Mesendoderm (in vitro differentiated cells): ENCODE results near the gene RORC.

Experiments used
- DNase-seq: peaks from one replicate; pipeline ENCODE4 v3.0.0; 2013
- H2AK5ac ChIP-seq: 2 replicates; pipeline ENCODE4 v1.6.1; 2013; ENCODE audit warnings: low read length, inconsistent platforms
- H2BK120ac ChIP-seq: 2 replicates; pipeline ENCODE4 v1.6.1; 2013; ENCODE audit warnings: low read depth, mild to moderate bottlenecking, low read length, moderate library complexity, mixed read lengths
- H2BK15ac ChIP-seq: replicated peaks from 2 replicates; pipeline ENCODE4 v1.6.1; 2013; ENCODE audit warnings: low read depth, mild to moderate bottlenecking, moderate library complexity
- H2BK5ac ChIP-seq: 2 replicates; pipeline ENCODE4 v1.6.1; 2013; ENCODE audit warnings: low read length, inconsistent platforms
- H3K18ac ChIP-seq: 2 replicates; pipeline ENCODE4 v1.6.1; 2013; ENCODE audit warnings: mild to moderate bottlenecking, low read length, mixed read lengths
- H3K23ac ChIP-seq: one replicate; pipeline ENCODE4 v1.6.1; 2013; ENCODE audit warnings: low read length
- H3K27ac ChIP-seq: 2 replicates; pipeline ENCODE4 v1.5.1; 2013; ENCODE audit warnings: low read depth, mild to moderate bottlenecking, inconsistent platforms, low read length, moderate library complexity
- H3K27me3 ChIP-seq: 2 replicates; pipeline ENCODE4 v1.6.1; 2013; ENCODE audit warnings: low read length, control low read depth, mild to moderate bottlenecking, inconsistent platforms; ENCODE audit not compliant: insufficient read depth, poor library complexity
- H3K36me3 ChIP-seq: 2 replicates; pipeline ENCODE4 v1.6.1; 2013; ENCODE audit warnings: low read length, inconsistent platforms; ENCODE audit not compliant: control insufficient read depth, insufficient read depth
- H3K4ac ChIP-seq: one replicate; pipeline ENCODE4 v1.6.1; 2013; ENCODE audit warnings: low read depth, mild to moderate bottlenecking, low read length, moderate library complexity
- H3K4me1 ChIP-seq: 2 replicates; pipeline ENCODE4 v1.6.1; 2013; ENCODE audit warnings: low read depth, low read length, inconsistent platforms; ENCODE audit not compliant: control insufficient read depth
- H3K4me2 ChIP-seq: 2 replicates; pipeline ENCODE4 v1.6.1; 2013; ENCODE audit warnings: low read length
- H3K4me3 ChIP-seq: 2 replicates; pipeline ENCODE4 v1.5.1; 2013; ENCODE audit warnings: mild to moderate bottlenecking, low read length
- H3K56ac ChIP-seq: one replicate; pipeline ENCODE4 v1.6.1; 2013; ENCODE audit warnings: low read length
- H3K79me1 ChIP-seq: 2 replicates; pipeline ENCODE4 v1.6.1; 2013; ENCODE audit warnings: low read length, inconsistent platforms
- H3K79me2 ChIP-seq: 2 replicates; pipeline ENCODE4 v1.6.1; 2013; ENCODE audit warnings: mild to moderate bottlenecking, low read length; ENCODE audit not compliant: control insufficient read depth, insufficient read depth
- H3K9ac ChIP-seq: 2 replicates; pipeline ENCODE4 v1.6.1; 2013; ENCODE audit warnings: low read length, inconsistent platforms
- H4K5ac ChIP-seq: one replicate; pipeline ENCODE4 v1.6.1; 2013; ENCODE audit warnings: low read length
- H4K8ac ChIP-seq: one replicate; pipeline ENCODE4 v1.6.1; 2013; ENCODE audit warnings: low read depth, mild to moderate bottlenecking, control low read depth, low read length, moderate library complexity
- WGBS: extraction: QIAGEN DNeasy Blood & Tissue Kit; methylation state at CpG from one replicate; pipeline ENCODE4 v1.1.7; 2013; ENCODE audit warnings: low lambda C conversion rate, missing lambda C conversion rate; ENCODE audit not compliant: insufficient coverage; ENCODE audit errors: extremely low coverage; 5-methylcytosine and 5-hydroxymethylcytosine counted together

Gene RORC

DNA sequence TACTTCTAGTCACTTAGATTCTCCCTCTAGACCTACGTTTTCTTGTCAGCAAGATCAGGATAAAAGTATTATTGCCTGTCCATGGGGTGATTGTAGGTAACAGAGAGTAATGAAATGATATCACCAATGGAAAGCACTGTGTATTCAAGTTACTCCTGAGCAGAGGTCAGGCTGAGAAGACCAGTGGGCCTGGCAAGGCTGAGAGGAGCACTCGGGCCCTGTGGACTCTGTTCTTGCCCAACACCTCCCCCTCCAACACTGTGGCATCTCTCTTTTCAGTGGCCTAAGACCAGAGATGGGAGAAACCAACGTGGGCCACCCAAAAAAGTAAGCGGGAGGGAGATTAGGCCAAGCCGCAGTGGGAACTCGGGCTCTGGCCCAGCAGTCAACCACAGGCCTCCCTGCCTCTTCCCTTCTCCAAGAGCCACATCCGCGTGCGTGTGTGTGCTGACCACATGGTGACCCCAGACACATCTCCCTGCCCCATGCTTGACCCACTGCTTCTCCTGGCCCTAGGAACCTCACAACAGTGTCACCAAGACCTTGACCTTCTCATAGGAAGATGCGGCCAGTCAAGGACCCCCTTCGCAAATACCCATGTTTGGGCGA, 12.3 kb downstream of the RORC start:
- Histone ChIP-seq H3K4me1 (peaks cover 10% of the 10 kb centered on the region), H3K23ac (no peak overlapping the region), H3K9ac (no peak overlapping the region), H3K36me3 (no peaks in the 10 kb centered on the region), H4K8ac (no peak overlapping the region), H2BK5ac (no peak overlapping the region), H3K27ac (no peak overlapping the region), H3K4me3 (no peak overlapping the region), H3K79me2 (no peaks in the 10 kb centered on the region), H3K4ac (no peak overlapping the region), H2AK5ac (no peak overlapping the region), H2BK120ac (no peak overlapping the region), H2BK15ac (no peak overlapping the region), H4K5ac (no peak overlapping the region), H3K18ac (no peak overlapping the region), H3K79me1 (no peaks in the 10 kb centered on the region), H3K4me2 (no peak overlapping the region), H3K27me3 (no peaks in the 10 kb centered on the region), H3K56ac (no peak overlapping the region)
- no CpG with 5 or more reads among the region's 12 CpGs for WGBS
- no peak for DNase-seq

DNA sequence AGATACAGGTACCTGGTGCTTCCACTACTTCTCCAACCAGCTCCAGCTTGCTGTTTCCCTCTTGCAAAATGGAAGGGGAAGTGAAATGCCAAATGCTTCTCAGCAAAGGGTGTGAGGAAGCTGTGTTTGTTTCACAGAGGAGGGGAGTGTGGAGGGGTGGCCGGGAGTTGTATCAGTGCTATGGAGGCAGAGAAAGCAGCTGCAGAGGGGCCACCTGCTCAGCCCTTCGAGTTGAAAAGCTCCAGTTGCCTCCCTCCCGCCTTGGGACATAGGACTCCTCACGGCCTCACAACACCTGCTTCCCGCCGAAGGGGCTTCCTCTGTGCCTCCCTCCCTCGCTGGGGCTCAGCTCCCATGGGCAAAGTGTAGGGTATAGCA, 14.3 kb downstream of the RORC start:
- no peak overlapping the region for H2BK15ac ChIP-seq
- no peak overlapping the region for H3K4me3 ChIP-seq
- H3K27ac ChIP-seq, result no peak overlapping the region
- no peak overlapping the region for H3K4me2 ChIP-seq
- no peaks in the 10 kb centered on the region for H3K27me3 ChIP-seq
- no peak overlapping the region for H4K8ac ChIP-seq
- H4K5ac ChIP-seq, result no peak overlapping the region
- no peak overlapping the region for H3K23ac ChIP-seq
- no peaks in the 10 kb centered on the region for H3K36me3 ChIP-seq
- H3K4me1 ChIP-seq, result peaks cover under 1% of the 10 kb centered on the region
- no peak overlapping the region for H3K4ac ChIP-seq
- no peak overlapping the region for H3K18ac ChIP-seq
- H3K79me1 ChIP-seq, result no peaks in the 10 kb centered on the region
- no peak for DNase-seq
- H2BK5ac ChIP-seq, result no peak overlapping the region
- no peaks in the 10 kb centered on the region for H3K79me2 ChIP-seq
- H2AK5ac ChIP-seq, result no peak overlapping the region
- no CpG with 5 or more reads among the region's 7 CpGs for WGBS
- no peak overlapping the region for H3K9ac ChIP-seq
- H3K56ac ChIP-seq, result no peak overlapping the region
- H2BK120ac ChIP-seq, result no peak overlapping the region

- no peak overlapping the region for H3K56ac ChIP-seq
- no CpG with 5 or more reads among the region's 26 CpGs for WGBS
- no peaks in the 10 kb centered on the region for H3K79me2 ChIP-seq
These were observed 14.9 kb downstream of the RORC start for GRCh38 chr1:151816548-151817352.

GRCh38 chr1:151815716-151816327, 15.8 kb downstream of the RORC start:
- H3K18ac ChIP-seq, result no peak overlapping the region
- H4K5ac ChIP-seq, result no peak overlapping the region
- H3K79me2 ChIP-seq, result no peaks in the 10 kb centered on the region
- no peak overlapping the region for H2BK15ac ChIP-seq
- no peak overlapping the region for H3K27ac ChIP-seq
- H3K4me1 ChIP-seq, result no peaks in the 10 kb centered on the region
- no peak overlapping the region for H3K56ac ChIP-seq
- no peak overlapping the region for H3K4me3 ChIP-seq
- no CpG with 5 or more reads among the region's 12 CpGs for WGBS
- no peak overlapping the region for H3K9ac ChIP-seq
- H2BK120ac ChIP-seq, result no peak overlapping the region
- no peak overlapping the region for H3K23ac ChIP-seq
- H3K4ac ChIP-seq, result no peak overlapping the region
- DNase-seq, result no peak
- no peak overlapping the region for H2AK5ac ChIP-seq
- no peaks in the 10 kb centered on the region for H3K36me3 ChIP-seq
- H4K8ac ChIP-seq, result no peak overlapping the region
- H2BK5ac ChIP-seq, result no peak overlapping the region
- no peaks in the 10 kb centered on the region for H3K27me3 ChIP-seq
- H3K79me1 ChIP-seq, result no peaks in the 10 kb centered on the region
- no peak overlapping the region for H3K4me2 ChIP-seq

More at GRCh38 chr1:151816548-151817352, 14.9 kb downstream of the RORC start:
- Histone ChIP-seq H3K36me3 (no peaks in the 10 kb centered on the region), H4K5ac (no peak overlapping the region), H2BK15ac (no peak overlapping the region), H3K4me3 (no peak overlapping the region), H3K4me1 (no peaks in the 10 kb centered on the region), H3K4ac (no peak overlapping the region), H2AK5ac (no peak overlapping the region), H3K79me1 (no peaks in the 10 kb centered on the region), H2BK120ac (no peak overlapping the region), H2BK5ac (no peak overlapping the region), H3K18ac (no peak overlapping the region), H3K9ac (no peak overlapping the region), H3K4me2 (no peak overlapping the region), H4K8ac (no peak overlapping the region), H3K27ac (no peak overlapping the region), H3K27me3 (no peaks in the 10 kb centered on the region), H3K23ac (no peak overlapping the region)
- no peak for DNase-seq

- no peak overlapping the region for H3K56ac ChIP-seq
- H3K4ac ChIP-seq, result no peak overlapping the region
- no peak overlapping the region for H3K4me3 ChIP-seq
- no peak overlapping the region for H2BK5ac ChIP-seq
- H3K27me3 ChIP-seq, result no peaks in the 10 kb centered on the region
- no peak overlapping the region for H3K4me2 ChIP-seq
- DNase-seq, result no peak
- no peak overlapping the region for H2BK120ac ChIP-seq
- H3K23ac ChIP-seq, result no peak overlapping the region
- no peaks in the 10 kb centered on the region for H3K79me2 ChIP-seq
- no CpG with 5 or more reads among the region's 8 CpGs for WGBS
- H3K36me3 ChIP-seq, result no peaks in the 10 kb centered on the region
- no peak overlapping the region for H3K27ac ChIP-seq
- H3K9ac ChIP-seq, result no peak overlapping the region
- no peak overlapping the region for H2AK5ac ChIP-seq
- H3K4me1 ChIP-seq, result no peaks in the 10 kb centered on the region
- no peak overlapping the region for H4K8ac ChIP-seq
- no peak overlapping the region for H2BK15ac ChIP-seq
- H3K79me1 ChIP-seq, result no peaks in the 10 kb centered on the region
- no peak overlapping the region for H4K5ac ChIP-seq
- no peak overlapping the region for H3K18ac ChIP-seq
These were observed 16.5 kb downstream of the RORC start for GRCh38 chr1:151814971-151815545.
